ENCODE data around the gene CENATAC.

DNA sequence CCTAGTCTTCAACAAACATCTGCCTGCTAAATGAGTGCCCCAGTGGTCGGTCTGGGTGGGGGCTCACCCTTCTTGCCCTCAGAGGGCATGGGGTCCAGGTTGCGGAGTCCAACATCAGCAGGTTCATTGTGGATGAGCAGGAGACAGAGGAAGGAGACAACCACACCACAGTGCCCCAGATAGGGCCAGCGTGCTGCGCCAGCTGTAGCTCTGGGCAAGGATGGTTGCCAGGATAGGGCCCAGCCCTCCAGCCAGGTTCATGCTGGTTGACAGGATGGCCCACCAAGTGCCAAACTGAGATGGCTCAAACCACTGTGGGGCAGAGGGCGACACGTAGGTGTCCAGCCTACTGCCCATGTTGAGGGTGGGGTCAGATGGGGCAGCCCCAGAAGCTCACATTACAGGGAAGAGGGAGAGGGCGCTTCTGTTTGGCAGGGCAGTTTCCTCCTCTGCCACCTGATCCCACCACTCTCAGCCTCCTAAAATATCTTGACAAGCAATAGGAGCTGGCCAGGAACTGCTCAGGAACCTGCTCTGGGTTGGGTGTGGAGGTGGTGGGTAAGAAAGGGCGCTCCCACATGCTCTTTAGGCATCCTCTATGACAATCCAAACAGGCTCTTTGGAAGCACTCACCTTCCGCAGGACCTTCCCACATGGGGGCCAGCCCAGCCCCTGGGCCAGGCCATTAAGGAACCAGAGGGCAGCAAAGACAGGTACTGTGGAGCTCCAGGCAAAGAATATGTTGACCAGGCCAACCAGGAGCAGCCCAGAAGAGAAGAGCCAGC lies 29.8 kb downstream of the CENATAC start:
- TF ChIP-seq, protein P1, sequence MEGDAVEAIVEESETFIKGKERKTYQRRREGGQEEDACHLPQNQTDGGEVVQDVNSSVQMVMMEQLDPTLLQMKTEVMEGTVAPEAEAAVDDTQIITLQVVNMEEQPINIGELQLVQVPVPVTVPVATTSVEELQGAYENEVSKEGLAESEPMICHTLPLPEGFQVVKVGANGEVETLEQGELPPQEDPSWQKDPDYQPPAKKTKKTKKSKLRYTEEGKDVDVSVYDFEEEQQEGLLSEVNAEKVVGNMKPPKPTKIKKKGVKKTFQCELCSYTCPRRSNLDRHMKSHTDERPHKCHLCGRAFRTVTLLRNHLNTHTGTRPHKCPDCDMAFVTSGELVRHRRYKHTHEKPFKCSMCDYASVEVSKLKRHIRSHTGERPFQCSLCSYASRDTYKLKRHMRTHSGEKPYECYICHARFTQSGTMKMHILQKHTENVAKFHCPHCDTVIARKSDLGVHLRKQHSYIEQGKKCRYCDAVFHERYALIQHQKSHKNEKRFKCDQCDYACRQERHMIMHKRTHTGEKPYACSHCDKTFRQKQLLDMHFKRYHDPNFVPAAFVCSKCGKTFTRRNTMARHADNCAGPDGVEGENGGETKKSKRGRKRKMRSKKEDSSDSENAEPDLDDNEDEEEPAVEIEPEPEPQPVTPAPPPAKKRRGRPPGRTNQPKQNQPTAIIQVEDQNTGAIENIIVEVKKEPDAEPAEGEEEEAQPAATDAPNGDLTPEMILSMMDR (conservative IDR thresholded peaks at IDR 0.05; ENCODE audit: low read length): no peak
- no peak for TF ChIP-seq EZH2phosphoT487 (IDR thresholded peaks at IDR 0.05; ENCODE audit: borderline replicate concordance)
